Measurements from ENCODE around the gene CENPO.

GRCh38 chr2:24768013-24768412 is 25.2 kb upstream of the CENPO start:
- TF ChIP-seq, protein P1, sequence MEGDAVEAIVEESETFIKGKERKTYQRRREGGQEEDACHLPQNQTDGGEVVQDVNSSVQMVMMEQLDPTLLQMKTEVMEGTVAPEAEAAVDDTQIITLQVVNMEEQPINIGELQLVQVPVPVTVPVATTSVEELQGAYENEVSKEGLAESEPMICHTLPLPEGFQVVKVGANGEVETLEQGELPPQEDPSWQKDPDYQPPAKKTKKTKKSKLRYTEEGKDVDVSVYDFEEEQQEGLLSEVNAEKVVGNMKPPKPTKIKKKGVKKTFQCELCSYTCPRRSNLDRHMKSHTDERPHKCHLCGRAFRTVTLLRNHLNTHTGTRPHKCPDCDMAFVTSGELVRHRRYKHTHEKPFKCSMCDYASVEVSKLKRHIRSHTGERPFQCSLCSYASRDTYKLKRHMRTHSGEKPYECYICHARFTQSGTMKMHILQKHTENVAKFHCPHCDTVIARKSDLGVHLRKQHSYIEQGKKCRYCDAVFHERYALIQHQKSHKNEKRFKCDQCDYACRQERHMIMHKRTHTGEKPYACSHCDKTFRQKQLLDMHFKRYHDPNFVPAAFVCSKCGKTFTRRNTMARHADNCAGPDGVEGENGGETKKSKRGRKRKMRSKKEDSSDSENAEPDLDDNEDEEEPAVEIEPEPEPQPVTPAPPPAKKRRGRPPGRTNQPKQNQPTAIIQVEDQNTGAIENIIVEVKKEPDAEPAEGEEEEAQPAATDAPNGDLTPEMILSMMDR (conservative IDR thresholded peaks at IDR 0.05 in 1 of 2, IDR thresholded peaks at IDR 0.05 in 1 of 2; ENCODE audit: low read depth in 1 of 2, low read length in 2 of 2) = no peak
- no peak for TF ChIP-seq EZH2 (IDR thresholded peaks at IDR 0.05; ENCODE audit: low read length, missing control alignments)

Data from fibroblast of lung (primary cell).